NK-92 treated with Interleukin-12 subunit alpha and Interleukin-12 subunit beta, amount 100 ng/mL, for 24 hours (cell line): Measurements from ENCODE around the gene SLC17A9.
"Not testable (repeated sequence)": the region's sequence is repeated elsewhere in the genome, so short reads cannot be mapped to it uniquely, and the experiment has no call there.

Experiments used
- DNase-seq: peaks from one replicate; lab custom pipeline; 2025; lab: John Stamatoyannopoulos, UW

Gene SLC17A9

GRCh38 chr20:62921119-62921687 lies 31.3 kb upstream of the SLC17A9 start:
- DNase-seq, result no peak

- no peak for DNase-seq
Observed at GRCh38 chr20:62922451-62922921, 30.0 kb upstream of the SLC17A9 start.

GRCh38 chr20:62923059-62923668 lies 29.3 kb upstream of the SLC17A9 start:
- DNase-seq, result not testable (repeated sequence)

GRCh38 chr20:62923669-62924441 lies 28.7 kb upstream of the SLC17A9 start:
- DNase-seq, result no peak

GRCh38 chr20:62924442-62925075 lies 27.9 kb upstream of the SLC17A9 start:
- no peak for DNase-seq

GRCh38 chr20:62925076-62925419 lies 27.5 kb upstream of the SLC17A9 start:
- no peak for DNase-seq

GRCh38 chr20:62925420-62926228 lies 26.9 kb upstream of the SLC17A9 start:
- peak; percentile 43 for DNase-seq

- DNase-seq, result peak; percentile 87
Observed at GRCh38 chr20:62926229-62927127, 26.0 kb upstream of the SLC17A9 start, which contains the start of gene DIDO1. TSS of gene DIDO1 (minus strand) at chr20:62926505.

- DNase-seq, result no peak
Observed at GRCh38 chr20:62927128-62927705, 25.3 kb upstream of the SLC17A9 start.

GRCh38 chr20:62928246-62928939 lies 24.1 kb upstream of the SLC17A9 start:
- DNase-seq, result no peak

GRCh38 chr20:62929051-62929538 lies 23.4 kb upstream of the SLC17A9 start:
- DNase-seq, result no peak

- DNase-seq, result no peak
Observed at GRCh38 chr20:62931464-62931863, 21.0 kb upstream of the SLC17A9 start.

- DNase-seq, result no peak
Observed at GRCh38 chr20:62933966-62934365, 18.5 kb upstream of the SLC17A9 start.

- no peak for DNase-seq
Observed at GRCh38 chr20:62935204-62935967, 17.1 kb upstream of the SLC17A9 start.

GRCh38 chr20:62935968-62936585 lies 16.4 kb upstream of the SLC17A9 start:
- DNase-seq, result no peak

GRCh38 chr20:62937268-62938104 lies 15.0 kb upstream of the SLC17A9 start:
- peak; percentile 94 for DNase-seq

- no peak for DNase-seq
Observed at GRCh38 chr20:62938105-62938888, 14.2 kb upstream of the SLC17A9 start, which contains the start of gene GID8. TSS of gene GID8 (plus strand) at chr20:62938147. CDS start at chr20:62941503, 3,356 bp downstream.
